ENCODE results near the gene NGLY1.

The NGLY1 gene

GRCh38 chr3:25707268-25707926 lies 75.8 kb downstream of the NGLY1 start:
- DNase-seq = no peak

GRCh38 chr3:25706213-25706612 lies 77.0 kb downstream of the NGLY1 start:
- DNase-seq = no peak

- DNase-seq = no peak
These were observed 85.7 kb downstream of the NGLY1 start for GRCh38 chr3:25697553-25697952.

- DNase-seq = no peak
These were observed 87.4 kb downstream of the NGLY1 start for GRCh38 chr3:25695731-25696420.

- no peak for DNase-seq
These were observed 90.0 kb downstream of the NGLY1 start for GRCh38 chr3:25693238-25693637.

- no peak for DNase-seq
These were observed 90.9 kb downstream of the NGLY1 start for GRCh38 chr3:25692341-25692740.

GRCh38 chr3:25690768-25691533 lies 92.3 kb downstream of the NGLY1 start:
- DNase-seq = no peak

GRCh38 chr3:25689226-25689625 lies 94.0 kb downstream of the NGLY1 start:
- DNase-seq = no peak

GRCh38 chr3:25687742-25688141 lies 95.5 kb downstream of the NGLY1 start:
- no peak for DNase-seq

- DNase-seq = no peak
These were observed 96.5 kb downstream of the NGLY1 start for GRCh38 chr3:25686766-25687165.

- DNase-seq = no peak
These were observed 99.4 kb downstream of the NGLY1 start for GRCh38 chr3:25683882-25684281.

GRCh38 chr3:25683410-25683809 lies 99.8 kb downstream of the NGLY1 start:
- no peak for DNase-seq

- no peak for DNase-seq
These were observed 103.5 kb downstream of the NGLY1 start for GRCh38 chr3:25679642-25680302.

- no peak for DNase-seq
These were observed 104.1 kb downstream of the NGLY1 start for GRCh38 chr3:25679166-25679565.

- DNase-seq = no peak
These were observed 104.7 kb downstream of the NGLY1 start for GRCh38 chr3:25678581-25678980.

- DNase-seq = no peak
These were observed 106.1 kb downstream of the NGLY1 start for GRCh38 chr3:25677121-25677520.

GRCh38 chr3:25674670-25675069 lies 108.6 kb downstream of the NGLY1 start:
- DNase-seq = no peak

GRCh38 chr3:25673738-25674298 lies 109.4 kb downstream of the NGLY1 start:
- no peak for DNase-seq

All from Kasumi-1 (cell line).